Sciatic nerve (tissue), 2 donors: Measurements from ENCODE around the gene SKIC8. TPM values are rescaled to one million over a fixed set of nuclear protein-coding genes. Genes with fewer than 3 reads are reported as not detected.

Experiments used
- ATAC-seq: fragments of 200-7000 bp; cut with Tn5 transposase; one replicate; pipeline ENCODE4 v1.9.1; 2020; ENCODE audit warnings: mild to moderate bottlenecking, moderate library complexity
- DNase-seq: peaks from one replicate; pipeline ENCODE4 v3.0.0-alpha.2; 2020; ENCODE audit warnings: low spot score
- intact Hi-C: fragments of 100-400 bp; cut with DNase I; formaldehyde crosslinking; loops from one replicate; pipeline ENCODE4 v1.14.2; 2022
- total RNA-seq: library from RNA; stranded (reverse); fragmentation: NEBNext Ultra II Directional; extraction: Animal tissue kit (Norgen Biotek cat#: 25700); gene quantifications from one replicate; pipeline ENCODE4 v1.2.1, GENCODE V29; 2021
- donor health status: DM: no; HTN: no; CAD: no.
- donor health status: DM: no; HTN: no; CAD: no.

SKIC8 gene
- total RNA-seq, 1 donor from 2014 or later, result 48.2 TPM

GRCh38 chr15:78322724-78323521, 23.5 kb upstream of the SKIC8 start:
- no peak for ATAC-seq
- no peak for DNase-seq
- intact Hi-C loops, result no loop called here

DNA sequence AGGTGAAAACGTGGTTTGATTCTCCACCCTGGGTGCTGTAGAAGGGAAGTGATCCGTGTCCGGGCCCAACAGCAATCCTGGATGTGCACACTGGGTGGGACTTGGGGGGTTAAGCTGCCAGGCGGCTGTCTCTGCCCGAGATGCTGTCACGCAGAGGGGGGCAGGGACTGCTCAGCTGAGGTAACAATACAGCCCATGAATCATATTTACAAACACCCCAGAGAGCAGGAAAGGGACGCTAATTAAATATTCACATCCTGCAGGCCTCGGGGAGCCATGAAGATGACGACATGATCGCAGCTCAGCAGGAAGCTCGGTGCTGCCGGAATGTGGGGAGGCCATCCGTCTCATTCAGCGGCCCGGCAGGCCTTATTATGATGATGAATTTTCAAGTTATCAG, 22.8 kb upstream of the SKIC8 start:
- intact Hi-C loops, result no loop called here

DNA sequence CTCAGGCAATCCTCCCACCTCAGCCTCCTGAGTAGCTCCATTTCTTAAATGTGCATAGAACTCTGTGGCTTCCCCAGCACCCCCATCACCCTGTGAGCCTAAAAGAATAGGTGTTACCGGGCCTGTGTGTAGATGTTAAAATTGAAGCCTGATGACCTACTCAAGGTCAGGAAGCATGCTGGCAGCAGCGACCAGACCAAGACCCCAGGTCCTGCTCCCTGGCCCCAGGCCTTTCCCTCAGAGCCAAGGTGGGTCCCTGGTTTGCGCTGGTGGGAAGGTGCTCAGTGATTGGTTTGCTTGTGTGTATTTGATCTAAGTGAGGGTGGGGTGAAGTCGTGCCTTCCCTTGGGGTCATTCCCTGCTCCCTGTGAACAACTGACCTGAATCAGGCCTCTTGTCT, 22.4 kb upstream of the SKIC8 start:
- intact Hi-C loops, result no loop called here
- DNase-seq, result no peak
- ATAC-seq, result no peak

More for the DNA sequence above, 22.8 kb upstream of the SKIC8 start:
- ATAC-seq, result no peak
- DNase-seq, result no peak

- intact Hi-C loops, result no loop called here
- DNase-seq (no peak), ATAC-seq (no peak)
Observed at GRCh38 chr15:78321041-78321570, 21.7 kb upstream of the SKIC8 start.

DNA sequence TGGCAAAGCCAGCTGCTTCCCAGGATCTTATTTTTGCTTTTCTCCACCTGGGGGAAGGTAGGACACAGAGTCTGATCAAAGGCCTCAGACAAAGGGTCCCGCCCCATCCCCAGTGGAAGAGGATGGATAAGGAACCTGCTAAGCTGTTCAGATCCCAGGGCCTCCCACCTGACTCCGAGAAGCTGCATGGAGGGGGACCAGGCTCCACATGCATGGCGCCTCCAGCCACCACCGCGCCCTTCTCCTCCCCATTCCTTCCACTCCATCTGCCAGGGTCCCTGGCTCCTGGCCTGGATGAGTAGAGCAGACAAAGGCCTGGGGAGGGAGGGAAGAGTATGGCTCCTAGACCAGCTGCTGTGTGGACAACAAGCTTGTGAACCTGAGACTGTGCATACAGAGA, 20.8 kb upstream of the SKIC8 start:
- DNase-seq (no peak), ATAC-seq (no peak)
- intact Hi-C loops, result no loop called here

DNA sequence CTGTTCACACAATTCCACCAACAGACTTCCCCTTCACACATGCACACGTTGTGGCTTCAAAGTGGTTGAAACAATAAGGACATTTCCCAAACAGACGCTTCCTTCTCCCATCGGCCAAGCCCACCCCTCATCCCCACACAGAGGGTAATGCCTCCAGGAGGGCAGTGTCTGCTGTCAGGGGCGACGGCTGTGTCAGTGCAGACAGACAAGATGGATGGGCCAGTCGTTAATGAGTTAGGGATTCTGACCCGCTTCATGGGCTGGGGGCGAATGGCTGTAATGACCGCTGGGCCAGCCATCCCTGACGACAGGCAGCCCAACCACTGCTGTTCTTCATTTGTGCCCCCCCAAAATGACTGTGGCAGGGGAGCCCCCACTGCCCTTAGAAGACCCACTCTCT, 20.2 kb upstream of the SKIC8 start:
- no peak for DNase-seq

GRCh38 chr15:78317145-78317836, 17.9 kb upstream of the SKIC8 start:
- ATAC-seq (no peak), DNase-seq (no peak)
- intact Hi-C loops, result loop anchor here (5.0 kb wide), 1 partner anchor 1125 kb away; no protein-coding TSS in a partner anchor

More for the DNA sequence above, 20.2 kb upstream of the SKIC8 start:
- intact Hi-C loops, result loop anchor here (5.0 kb wide), 1 partner anchor 1123 kb away; no protein-coding TSS in a partner anchor
- ATAC-seq, result no peak

DNA sequence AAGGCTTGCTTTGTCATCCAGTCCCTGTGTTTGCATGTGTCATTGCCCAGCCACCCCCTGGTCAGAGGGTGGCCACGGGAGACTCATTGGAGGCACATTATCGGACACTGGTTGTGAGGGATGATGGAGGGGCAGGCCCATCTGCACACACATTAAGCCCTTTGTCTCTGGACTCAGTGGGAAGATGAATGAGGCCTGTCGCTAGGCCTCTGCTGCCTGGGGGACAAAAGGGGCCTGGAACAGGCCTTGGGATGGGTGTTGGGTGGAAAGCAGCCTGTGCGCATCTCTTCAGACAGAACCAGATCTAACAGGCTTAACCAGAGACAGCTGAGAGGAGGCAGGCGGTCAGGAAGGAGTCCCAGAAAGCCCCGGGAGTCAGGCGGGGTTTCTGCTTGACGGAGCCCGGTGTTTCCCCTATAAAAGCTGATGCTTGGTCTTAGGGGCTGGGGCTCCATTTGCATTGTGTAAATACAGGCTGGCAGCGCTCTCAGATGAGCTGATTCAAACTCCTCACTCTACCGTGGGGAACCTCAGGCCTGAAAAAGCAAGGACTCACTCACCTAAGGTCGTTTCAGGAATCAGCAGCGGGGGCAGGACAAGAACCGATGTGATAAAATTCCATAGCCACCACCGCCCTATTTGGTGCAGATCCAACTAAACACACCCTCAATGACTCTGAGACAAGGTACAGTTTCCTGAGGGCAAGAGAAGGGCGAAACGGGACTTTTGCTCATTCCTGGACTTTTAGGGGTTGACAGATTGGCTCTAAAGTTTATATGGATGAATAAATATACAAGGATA, 17.1 kb upstream of the SKIC8 start:
- intact Hi-C loops, result loop anchor here (5.0 kb wide), 1 partner anchor 1126 kb away; no protein-coding TSS in a partner anchor
- ATAC-seq, result peak; percentile 46
- DNase-seq, result no peak

GRCh38 chr15:78315686-78316282, 16.4 kb upstream of the SKIC8 start:
- intact Hi-C loops, result loop anchor here (5.0 kb wide), 1 partner anchor 1127 kb away; no protein-coding TSS in a partner anchor
- DNase-seq, result peak; percentile 44

DNA sequence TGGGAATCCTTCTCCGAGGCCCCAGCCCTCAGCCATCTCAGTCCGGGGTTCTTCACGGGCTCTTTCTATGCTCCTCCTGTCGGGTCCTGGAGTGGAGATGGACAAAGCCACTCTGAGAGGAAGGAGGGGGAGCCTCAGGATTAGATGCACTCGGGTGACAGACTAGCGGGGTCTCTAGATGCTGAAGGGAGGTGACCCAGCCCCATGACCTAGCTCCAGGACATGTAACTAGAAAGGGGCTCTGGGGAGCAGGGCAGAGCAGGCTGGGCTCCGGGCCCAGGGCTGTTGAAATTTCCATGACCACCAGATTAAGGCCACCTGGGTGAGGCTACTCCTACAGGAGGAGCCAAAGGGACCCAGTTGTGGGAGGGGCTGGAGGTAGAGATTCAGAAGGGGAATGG, 14.8 kb upstream of the SKIC8 start:
- DNase-seq (no peak), ATAC-seq (peak; percentile 29)
- intact Hi-C loops, result loop anchor here (5.0 kb wide), 1 partner anchor 108 kb away; no protein-coding TSS in a partner anchor

More at GRCh38 chr15:78315686-78316282, 16.4 kb upstream of the SKIC8 start:
- ATAC-seq, result no peak

DNA sequence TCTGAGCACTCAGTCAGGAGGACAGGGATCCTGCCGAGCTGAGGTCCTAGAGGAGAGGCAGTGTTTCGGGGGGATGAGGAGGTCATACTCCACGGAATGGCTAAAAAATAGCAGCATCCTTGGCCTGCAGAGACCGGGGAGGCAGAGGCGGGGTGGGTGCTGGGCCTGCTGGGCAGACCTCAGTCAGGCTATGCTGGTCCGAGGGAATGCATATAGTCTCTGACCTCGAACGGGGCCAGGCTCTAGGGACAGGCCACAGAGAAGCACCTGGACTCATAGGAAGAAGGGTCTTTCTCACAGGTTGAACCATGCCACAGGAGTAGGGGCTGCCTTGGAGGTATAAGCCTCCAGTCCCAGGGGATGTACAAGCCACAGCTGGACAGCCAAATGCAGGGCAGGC, 14.0 kb upstream of the SKIC8 start:
- intact Hi-C loops, result loop anchor here (5.0 kb wide), 1 partner anchor 109 kb away; no protein-coding TSS in a partner anchor
- ATAC-seq, result no peak
- DNase-seq, result no peak

DNA sequence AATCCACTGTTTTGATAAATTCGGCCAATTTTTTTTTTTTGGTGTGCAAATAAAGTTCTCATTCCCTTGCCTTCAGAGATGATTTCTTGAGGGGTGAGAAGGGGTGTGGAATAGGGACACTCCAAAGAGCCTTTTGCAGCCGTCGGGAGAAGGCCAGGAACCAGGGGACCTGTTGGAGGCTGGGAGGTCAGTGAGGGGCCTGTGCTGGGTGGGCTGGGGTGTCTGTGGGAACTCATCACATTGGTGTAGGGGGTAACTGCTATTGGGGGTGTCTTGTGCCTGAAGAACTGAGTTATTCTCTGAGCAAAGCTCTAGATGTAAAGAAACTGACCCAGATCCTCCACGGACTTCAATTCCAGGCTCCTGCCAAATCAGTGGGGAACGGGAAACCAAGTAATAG, 13.5 kb upstream of the SKIC8 start:
- DNase-seq (no peak), ATAC-seq (no peak)
- intact Hi-C loops, result loop anchor here (5.0 kb wide), 1 partner anchor 109 kb away; no protein-coding TSS in a partner anchor

DNA sequence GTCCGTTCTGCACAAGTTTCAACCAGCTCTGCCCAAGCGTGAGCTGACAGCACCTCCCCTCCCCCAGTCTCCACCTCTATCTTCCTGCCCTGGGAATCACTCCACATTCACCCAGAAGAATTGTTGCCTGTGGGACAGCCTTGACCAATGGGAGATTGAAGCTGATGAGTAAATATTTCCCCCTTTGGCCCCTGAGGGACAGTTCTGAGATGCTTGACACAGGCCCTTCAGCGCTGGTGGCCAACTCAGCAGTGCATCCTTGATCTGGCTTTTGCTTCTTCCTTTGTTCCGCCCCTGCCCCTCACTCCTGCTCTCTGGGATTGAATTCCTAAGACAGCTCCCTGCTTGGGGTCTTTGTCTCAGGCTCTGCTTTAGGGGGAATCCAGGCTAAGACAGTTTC, 13.1 kb upstream of the SKIC8 start:
- no peak for DNase-seq
- intact Hi-C loops, result loop anchor here (5.0 kb wide), 1 partner anchor 110 kb away; no protein-coding TSS in a partner anchor

GRCh38 chr15:78311292-78311691, 11.9 kb upstream of the SKIC8 start:
- no peak for ATAC-seq
- DNase-seq, result no peak
- intact Hi-C loops, result loop anchor here (5.0 kb wide), 1 partner anchor 111 kb away; no protein-coding TSS in a partner anchor

More for the DNA sequence above, 13.1 kb upstream of the SKIC8 start:
- no peak for ATAC-seq

- ATAC-seq (peak; percentile 88), DNase-seq (peak; percentile 79)
- intact Hi-C loops, result no loop called here
Observed at GRCh38 chr15:78308422-78309032, 9.1 kb upstream of the SKIC8 start.

GRCh38 chr15:78307976-78308375, 8.6 kb upstream of the SKIC8 start:
- no peak for DNase-seq
- no peak for ATAC-seq
- intact Hi-C loops, result no loop called here

DNA sequence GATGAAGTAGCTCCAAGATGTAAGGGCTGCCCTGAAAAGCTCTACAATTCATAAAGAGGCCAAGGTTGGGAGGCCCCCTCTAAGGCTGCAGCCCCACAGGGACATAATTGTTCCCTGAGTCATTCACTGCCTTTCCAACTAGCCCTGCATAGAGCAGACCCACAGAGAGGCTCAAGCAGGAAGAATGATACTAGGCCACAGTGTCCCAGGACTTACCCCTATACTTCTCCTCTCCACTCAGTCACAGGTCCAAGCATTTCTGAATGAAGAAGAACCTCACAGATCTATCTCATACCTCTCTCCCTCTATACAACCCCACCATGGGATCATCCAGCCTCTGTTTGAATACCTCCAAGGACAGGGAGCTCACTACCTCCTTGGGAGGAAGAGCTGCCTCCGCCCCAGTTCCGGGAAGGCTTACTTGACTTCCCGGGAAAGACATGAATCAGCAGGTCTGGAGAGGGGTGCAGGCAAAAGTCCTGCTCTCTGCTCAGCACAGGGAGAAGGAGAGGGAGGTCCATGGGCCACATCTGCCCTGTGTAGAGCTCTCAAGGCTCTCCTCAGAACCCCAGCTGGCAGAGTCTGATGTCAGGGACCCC, 6.9 kb upstream of the SKIC8 start:
- DNase-seq, result no peak
- no peak for ATAC-seq
- intact Hi-C loops, result no loop called here
